Measurements from ENCODE around the gene MYLIP. TPM values are rescaled to one million over a fixed set of nuclear protein-coding genes. Genes with fewer than 3 reads are reported as not detected.

MYLIP gene
- total and polyA plus RNA-seq, 2 of the 4 experiments (the other 2 are of a cell fraction), result 1.8 to 3.2 TPM

DNA sequence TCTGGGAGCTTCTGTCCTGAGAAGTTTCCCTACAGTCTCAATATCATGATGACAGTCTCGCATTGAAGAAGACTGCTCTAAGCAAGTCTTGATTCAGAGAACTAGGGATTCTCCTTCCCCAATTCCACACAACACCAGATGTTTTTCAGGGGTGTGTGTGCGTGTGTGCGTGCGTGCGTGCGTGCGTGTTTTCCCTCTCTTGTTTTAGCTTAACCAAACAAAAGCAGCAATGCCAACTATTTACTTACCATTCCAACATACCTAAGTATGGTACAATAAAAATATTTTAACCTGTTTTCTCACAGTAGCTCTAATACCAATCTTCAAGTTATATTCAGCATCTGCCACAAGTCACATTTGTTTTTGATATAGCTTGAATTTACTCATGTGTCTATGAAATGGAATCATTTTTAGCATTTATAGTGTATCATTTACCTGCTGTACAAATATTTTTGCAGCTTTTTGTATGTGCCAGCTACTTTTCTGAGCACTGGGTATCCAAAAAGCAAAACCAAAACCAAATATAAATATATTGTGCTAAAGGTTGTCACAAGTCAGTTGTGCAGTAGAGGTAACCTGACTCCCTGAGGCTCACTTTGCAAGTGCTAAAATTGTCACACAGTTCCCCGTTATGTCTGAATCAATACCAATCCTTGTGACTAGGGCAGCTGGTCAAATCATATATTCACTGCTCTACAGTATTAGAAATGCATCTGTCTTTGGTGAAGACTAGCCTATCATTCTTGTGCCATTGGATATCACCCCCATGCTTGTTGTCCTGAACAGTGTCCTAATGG lies 21.7 kb upstream of the MYLIP start:
- H2AK5ac ChIP-seq (ENCODE audit: low read depth, low read length), result no peak overlapping the region
- dilution Hi-C loops (cut with HindIII; ENCODE audit: low sequenced_read_pairs, unreplicated experiment) (no loop called here), intact Hi-C loops (cut with micrococcal nuclease) (no loop called here), in situ Hi-C loops (cut with MboI; ENCODE audit: low sequenced_read_pairs) (no loop called here)
- DNase-seq (no peak), ATAC-seq (ENCODE audit: low read depth) (no peak)
- H3K4ac ChIP-seq (ENCODE audit: low read depth, low read length), result no peak overlapping the region
- no peak overlapping the region for H4K8ac ChIP-seq (ENCODE audit: low read depth in 2 of 2, low read length in 2 of 2)
- H4K5ac ChIP-seq (ENCODE audit: low read depth, low read length), result no peak overlapping the region
- H3K4me1 ChIP-seq (ENCODE audit: control insufficient read depth, insufficient read depth, low read length), result no peaks in the 10 kb centered on the region
- H3K79me1 ChIP-seq (ENCODE audit: low read depth in 1 of 2, low read length in 2 of 2), result no peaks in the 10 kb centered on the region
- H3K23ac ChIP-seq (ENCODE audit: low read depth, low read length), result no peak overlapping the region
- H3K27me3 ChIP-seq (ENCODE audit: control insufficient read depth, insufficient read depth, low read length), result peaks cover 10% of the 10 kb centered on the region
- CTCF ChIA-PET, result no interaction called here
- no TSS peak for BruUV-seq (replicated peaks)
- no peak overlapping the region for H2AK9ac ChIP-seq (replicated peaks; ENCODE audit: low read depth, low read length, poor library complexity)
- H2AFZ ChIP-seq (replicated peaks; ENCODE audit: low read length, poor library complexity), result no peak overlapping the region
- H2BK5ac ChIP-seq (ENCODE audit: low read depth, low read length, poor library complexity, severe bottlenecking), result no peak overlapping the region
- H3K27ac ChIP-seq (ENCODE audit: insufficient read depth, low read length), result no peak overlapping the region
- no peak overlapping the region for H3K56ac ChIP-seq (ENCODE audit: extremely low read depth, insufficient read depth, low read length)
- H3K4me3 ChIP-seq (ENCODE audit: insufficient read depth, low read depth, low read length), result no peak overlapping the region
- no peak overlapping the region for H2BK15ac ChIP-seq (ENCODE audit: low read depth, low read length)
- no peaks in the 10 kb centered on the region for H3K9me3 ChIP-seq (ENCODE audit: control insufficient read depth, insufficient read depth, low read length)
- no peak overlapping the region for H2BK120ac ChIP-seq (ENCODE audit: low read depth, low read length)
- POLR2A ChIA-PET (ENCODE audit: unreplicated experiment), result no interaction called here
- H3K36me3 ChIP-seq (ENCODE audit: control insufficient read depth, insufficient read depth, low read length), result no peaks in the 10 kb centered on the region
- no peak overlapping the region for H3K4me2 ChIP-seq (ENCODE audit: low read depth, low read length)
- no peak overlapping the region for H3K14ac ChIP-seq (replicated peaks; ENCODE audit: low read depth, low read length)
- no peaks in the 10 kb centered on the region for H3K9me1 ChIP-seq (ENCODE audit: insufficient read depth, low read length)
- H4K91ac ChIP-seq (ENCODE audit: insufficient read depth, low read depth, low read length), result no peak overlapping the region
- H4K20me1 ChIP-seq (ENCODE audit: insufficient read depth, low read length), result no peaks in the 10 kb centered on the region
- no peak overlapping the region for H3K9ac ChIP-seq (ENCODE audit: low read depth, low read length)
- no peak for TF ChIP-seq RCOR1 (IDR thresholded peaks at IDR 0.05; ENCODE audit: insufficient replicate concordance, low read length)
- TF ChIP-seq RAD21 (IDR thresholded peaks at IDR 0.05; ENCODE audit: low read length), result no peak
- TF ChIP-seq BHLHE40 (IDR thresholded peaks at IDR 0.05; ENCODE audit: low read depth, low read length), result no peak
- TF ChIP-seq MAFK (IDR thresholded peaks at IDR 0.05; ENCODE audit: low read depth, low read length), result no peak
- TF ChIP-seq FOS (IDR thresholded peaks at IDR 0.05; ENCODE audit: low read depth, low read length), result no peak
- no peak for TF ChIP-seq NFE2L2 (IDR thresholded peaks at IDR 0.05; ENCODE audit: low read depth, low read length)
- TF ChIP-seq RFX5 (IDR thresholded peaks at IDR 0.05; ENCODE audit: low read depth, low read length), result no peak
- TF ChIP-seq POLR2A (IDR thresholded peaks at IDR 0.05; ENCODE audit: low read depth, low read length), result no peak
- no peak overlapping the region for H3K18ac ChIP-seq (ENCODE audit: low read depth, low read length)
- H2BK20ac ChIP-seq (ENCODE audit: low read depth, low read length), result no peak overlapping the region
- no CpG with 5 or more reads among the region's 8 CpGs for WGBS, 2 experiments (ENCODE audit: extremely low coverage in 2 of 2, insufficient read length in 1 of 2)
